Non-pigmented ciliary epithelial cell (primary cell): Measurements from ENCODE around the gene ANKFY1.
"Not testable (repeated sequence)": the region's sequence is repeated elsewhere in the genome, so short reads cannot be mapped to it uniquely, and the experiment has no call there.

ENCODE experiments used
- DNase-seq: peaks from one replicate; pipeline ENCODE4 v3.0.0-alpha.2; 2010; ENCODE audit warnings: low read depth

The ANKFY1 gene

GRCh38 chr17:4155980-4156620 lies 107.7 kb downstream of the ANKFY1 start:
- no peak for DNase-seq

- no peak for DNase-seq
Observed at GRCh38 chr17:4154201-4154600, 109.6 kb downstream of the ANKFY1 start.

DNA sequence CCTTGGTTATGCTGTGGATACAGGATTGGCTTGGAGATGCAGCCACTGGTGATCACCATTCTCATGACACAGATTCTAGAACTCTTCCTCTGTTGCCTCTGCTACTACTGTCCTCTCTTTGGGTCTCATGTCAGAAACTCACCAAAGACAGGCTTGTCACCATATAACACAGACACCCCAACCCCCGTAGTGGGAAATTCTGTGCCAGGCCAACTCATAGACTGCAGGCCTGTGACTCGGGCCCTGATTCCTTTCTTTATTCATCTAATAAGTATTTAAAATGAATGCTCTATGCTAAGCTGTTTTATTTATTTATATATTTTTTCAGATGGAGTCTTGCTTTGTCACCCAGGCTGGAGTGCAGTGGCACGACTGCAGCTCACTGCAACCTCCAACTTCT lies 111.3 kb downstream of the ANKFY1 start:
- no peak for DNase-seq

- DNase-seq, result no peak
Observed at GRCh38 chr17:4150096-4150495, 113.7 kb downstream of the ANKFY1 start.

DNA sequence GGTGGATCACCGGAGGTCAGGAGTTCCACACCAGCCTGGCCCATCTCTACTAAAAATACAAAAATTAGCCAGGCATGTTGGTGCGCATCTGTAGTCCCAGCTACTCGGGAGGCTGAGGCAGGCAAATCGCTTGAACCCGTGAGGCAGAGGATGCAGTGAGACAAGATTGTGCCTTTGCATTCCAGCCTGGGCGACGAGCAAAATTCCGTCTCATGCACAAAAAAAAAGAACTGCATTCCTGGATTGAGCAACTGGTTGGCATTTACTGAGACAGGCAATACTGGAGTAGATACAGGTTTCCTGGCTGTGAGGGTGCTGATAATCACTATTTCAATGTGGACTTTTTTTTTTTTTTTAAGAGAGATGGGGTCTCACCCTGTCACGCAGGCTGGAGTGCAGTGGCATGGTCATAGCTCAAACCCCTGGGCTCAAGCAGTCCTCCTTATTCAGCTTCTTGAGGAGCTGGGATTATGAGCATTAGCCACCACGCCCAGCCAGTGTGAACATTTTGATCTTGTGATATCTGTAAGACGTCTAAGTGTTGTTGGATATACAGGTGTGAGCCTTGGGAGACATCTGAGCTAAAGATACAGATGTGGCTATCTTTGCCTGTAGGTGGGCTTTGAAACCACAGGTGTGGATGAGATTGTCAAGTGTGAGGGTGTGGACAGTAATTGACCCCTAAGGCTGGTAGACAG lies 115.0 kb downstream of the ANKFY1 start:
- DNase-seq, result no peak

GRCh38 chr17:4147751-4148310 lies 115.9 kb downstream of the ANKFY1 start:
- DNase-seq, result no peak

- DNase-seq, result no peak
Observed at GRCh38 chr17:4146641-4147040, 117.1 kb downstream of the ANKFY1 start.

GRCh38 chr17:4144422-4144747 lies 119.4 kb downstream of the ANKFY1 start:
- no peak for DNase-seq

DNA sequence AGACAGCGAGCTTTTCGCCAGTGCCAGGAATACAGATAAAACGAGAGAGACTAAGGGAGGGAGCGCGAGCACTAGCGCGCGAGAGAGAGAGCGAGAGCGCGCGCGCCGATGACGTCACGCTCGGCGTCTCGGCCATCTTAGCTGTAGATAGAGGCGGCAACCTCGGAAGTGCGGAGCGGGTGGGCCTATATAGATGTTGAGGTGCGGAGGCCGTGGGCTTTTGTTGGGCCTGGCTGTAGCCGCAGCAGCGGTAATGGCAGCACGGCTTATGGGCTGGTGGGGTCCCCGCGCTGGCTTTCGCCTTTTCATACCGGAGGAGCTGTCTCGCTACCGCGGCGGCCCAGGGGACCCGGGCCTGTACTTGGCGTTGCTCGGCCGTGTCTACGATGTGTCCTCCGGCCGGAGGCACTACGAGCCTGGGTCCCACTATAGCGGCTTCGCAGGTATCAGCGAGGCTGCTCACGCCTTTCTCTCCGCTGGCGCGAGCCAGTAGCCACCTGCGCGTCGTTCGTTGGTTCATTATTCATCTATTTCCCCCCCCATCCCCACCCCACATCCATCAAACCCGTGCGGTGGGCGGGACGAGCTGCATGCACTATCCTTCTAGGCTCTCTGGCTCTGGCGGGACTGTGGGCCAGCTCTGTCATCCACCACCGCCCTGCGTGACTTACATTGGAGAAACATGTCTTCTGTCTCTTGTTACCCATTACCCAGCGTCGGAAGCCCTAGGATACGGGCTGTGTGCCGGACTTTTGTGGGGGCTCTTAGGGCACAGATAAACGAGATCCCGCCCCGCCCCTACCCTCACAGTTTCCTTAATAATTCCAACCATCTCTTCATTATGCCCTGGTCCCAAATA lies 120.0 kb downstream of the ANKFY1 start:
- DNase-seq, result peak; percentile 49

- DNase-seq, result no peak
Observed at GRCh38 chr17:4142107-4142900, 121.5 kb downstream of the ANKFY1 start.

DNA sequence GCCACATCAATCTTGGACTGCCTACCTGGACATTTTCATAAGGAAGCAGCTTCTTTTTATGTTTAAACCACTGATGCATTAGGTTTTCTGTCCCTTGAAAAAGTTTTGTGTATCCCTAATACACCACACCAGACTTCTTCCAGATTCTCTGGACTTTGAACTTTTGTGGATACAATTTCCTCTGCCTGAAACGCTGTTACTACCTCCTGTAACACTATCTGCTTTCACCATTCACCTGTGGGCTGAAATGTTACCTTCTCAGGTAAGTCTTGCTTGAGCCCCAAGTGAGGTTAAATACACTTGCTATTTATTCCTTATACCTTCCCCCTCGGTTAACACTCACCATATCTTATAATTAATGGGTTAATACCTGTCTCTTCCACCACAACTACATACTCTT lies 123.7 kb downstream of the ANKFY1 start:
- DNase-seq, result no peak

- DNase-seq, result not testable (repeated sequence)
Observed at GRCh38 chr17:4138906-4139526, 124.8 kb downstream of the ANKFY1 start.

DNA sequence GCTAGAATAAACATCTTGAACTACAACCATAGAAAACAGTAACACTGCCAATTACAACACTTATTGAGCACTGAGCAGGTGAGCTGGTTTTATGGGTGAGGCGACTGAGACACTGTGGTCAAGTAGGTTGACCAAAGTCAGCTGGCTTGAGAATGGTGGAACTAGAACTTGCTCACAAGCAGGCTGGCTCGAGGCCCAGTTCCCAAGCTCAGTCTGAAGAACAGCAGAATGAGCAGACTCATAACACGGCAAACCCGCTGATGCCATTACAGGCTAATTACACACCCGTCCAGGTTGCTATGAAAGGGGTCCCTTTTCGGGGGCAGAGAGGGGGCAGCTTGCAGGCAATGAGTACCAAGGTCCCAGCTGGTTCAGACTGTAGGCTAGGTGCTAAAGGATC lies 127.4 kb downstream of the ANKFY1 start:
- DNase-seq, result no peak

GRCh38 chr17:4135489-4135888 lies 128.3 kb downstream of the ANKFY1 start:
- no peak for DNase-seq

DNA sequence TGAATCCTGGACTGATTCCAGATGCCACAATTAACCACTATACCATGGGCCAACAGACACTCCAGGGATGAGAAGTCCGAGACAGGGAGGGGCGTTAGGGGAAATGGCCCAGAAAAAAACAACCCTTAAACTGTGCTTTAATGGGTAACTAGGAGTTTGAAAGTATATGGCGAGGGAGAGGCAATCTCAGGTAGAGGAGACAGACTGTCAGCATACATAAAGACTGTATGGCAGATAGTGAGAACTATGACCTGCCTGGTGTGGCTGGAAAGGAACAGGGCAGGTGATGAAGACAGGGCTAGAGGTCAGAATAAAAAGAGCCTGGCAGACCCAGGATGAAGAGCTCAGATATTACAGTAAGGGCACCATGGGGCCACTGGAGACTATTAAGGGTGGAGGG lies 129.1 kb downstream of the ANKFY1 start:
- no peak for DNase-seq

DNA sequence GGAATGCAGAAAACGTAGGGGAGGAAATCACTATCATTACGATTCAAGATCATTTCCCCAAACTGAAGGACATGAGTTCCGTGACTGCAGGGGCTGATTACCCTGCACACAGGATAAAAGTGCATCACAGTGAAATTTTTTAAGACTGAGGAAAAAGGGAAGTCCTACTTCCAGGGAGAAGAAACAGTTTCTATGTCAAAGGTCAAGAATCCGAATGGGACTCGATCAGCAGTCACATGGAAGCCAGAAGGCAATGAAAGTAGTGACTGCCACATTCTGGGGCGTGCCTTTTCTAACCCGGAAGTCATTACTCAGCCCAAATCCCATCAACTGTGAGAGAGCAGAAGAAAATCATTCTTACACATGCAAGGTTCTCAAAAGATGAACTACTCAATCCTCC lies 133.1 kb downstream of the ANKFY1 start:
- DNase-seq, result no peak

- DNase-seq, result no peak
Observed at GRCh38 chr17:4127555-4127954, 136.2 kb downstream of the ANKFY1 start.

DNA sequence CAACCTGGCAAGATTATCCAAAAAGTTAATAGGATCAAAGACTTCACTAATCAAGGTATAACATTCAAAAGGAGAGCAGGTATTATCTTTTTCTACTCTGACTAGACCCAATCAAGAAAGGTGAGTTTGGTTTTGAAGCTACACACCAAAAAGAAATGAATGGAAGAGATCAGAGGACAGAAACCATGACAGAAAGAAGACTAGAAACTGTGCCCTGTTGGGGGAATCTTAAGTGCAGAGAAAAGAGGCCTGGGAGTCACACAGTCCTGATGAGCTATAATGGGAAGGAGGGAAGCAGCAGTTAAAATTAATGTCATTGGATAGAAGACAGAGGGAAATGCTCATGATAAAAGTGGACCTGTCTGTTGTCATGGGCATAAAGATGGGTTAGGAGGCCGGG lies 138.2 kb downstream of the ANKFY1 start:
- DNase-seq, result no peak

DNA sequence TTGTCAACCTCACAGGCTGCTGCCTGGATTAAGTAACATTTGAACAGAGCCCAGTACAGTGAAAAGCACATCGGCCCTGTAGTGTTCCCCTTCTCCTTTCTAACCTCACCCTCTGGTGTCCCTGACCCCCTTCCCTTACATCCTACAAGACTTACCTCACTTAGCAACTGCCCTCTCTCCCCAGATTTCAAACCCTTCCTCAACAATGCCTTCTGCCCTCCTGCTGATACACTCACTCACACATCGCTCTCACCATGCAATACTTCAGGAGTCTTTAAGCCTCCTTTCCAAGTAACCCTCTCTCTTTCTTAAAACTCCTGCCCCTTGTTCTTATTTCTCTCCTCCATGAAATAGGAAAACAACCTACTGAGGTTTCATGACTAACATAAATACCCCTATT lies 138.8 kb downstream of the ANKFY1 start:
- DNase-seq, result no peak

- no peak for DNase-seq
Observed at GRCh38 chr17:4120332-4120731, 143.4 kb downstream of the ANKFY1 start.

DNA sequence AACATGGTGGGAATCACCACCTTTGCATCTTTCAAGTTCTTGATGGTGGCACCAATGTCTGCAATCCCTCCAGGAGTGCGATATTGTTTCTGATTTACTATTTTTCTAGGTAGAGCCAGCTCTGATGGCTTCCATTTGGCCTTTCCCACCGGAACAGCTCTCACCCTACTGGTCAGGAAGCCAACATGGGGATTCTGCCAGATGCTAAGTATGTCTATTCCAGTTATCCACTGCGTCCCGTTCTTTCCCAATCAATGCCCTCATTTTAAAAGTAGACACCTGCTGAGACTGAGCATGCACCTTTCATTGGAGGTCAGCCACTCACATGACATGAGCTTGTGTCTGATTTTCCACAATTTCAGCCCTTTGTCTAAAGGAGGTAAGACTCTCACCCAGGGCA lies 144.5 kb downstream of the ANKFY1 start:
- no peak for DNase-seq
